ENCODE results near the gene CACNG5.

GRCh38 chr17:66897141-66897540 is 62.2 kb downstream of the CACNG5 start:
- no peak for TF ChIP-seq CTCF (IDR thresholded peaks at IDR 0.05)
- no peak for TF ChIP-seq POLR2A (IDR thresholded peaks at IDR 0.05)

Data from right lobe of liver (tissue), 4 donors.